Stimulated activated effector memory CD8-positive, alpha-beta T cell treated with anti-CD3 and anti-CD28 coated beads, Interleukin-12 subunit alpha, Interleukin-12 subunit beta, amount 100 ng/mL, for 72 hours (primary cell): ENCODE results near the gene YIF1B.
A peak's percentile ranks its signal among the peaks of the same experiment; 100 is the strongest.

Experiments
- ATAC-seq: fragments of 150-1000 bp; cut with Tn5 transposase; 2 replicates; pipeline ENCODE4 v1.10.0; 2021
- DNase-seq, 2 donors: peaks; one replicate each; pipeline ENCODE4 v3.0.0; 2021 to 2022; ENCODE audit warnings: low spot score in 2 of 2
- H3K27ac Mint-ChIP-seq: one replicate; pipeline ENCODE4 v1.8.0; 2022; ENCODE audit warnings: mild to moderate bottlenecking, mixed read lengths
- H3K36me3 Mint-ChIP-seq: one replicate; pipeline ENCODE4 v1.8.0; 2022; ENCODE audit warnings: mild to moderate bottlenecking, mixed read lengths
- H3K4me1 Mint-ChIP-seq: one replicate; pipeline ENCODE4 v1.8.0; 2022; ENCODE audit warnings: mixed read lengths
- H3K4me3 Mint-ChIP-seq: one replicate; pipeline ENCODE4 v1.8.0; 2022; ENCODE audit warnings: mild to moderate bottlenecking, mixed read lengths
- H3K9me3 Mint-ChIP-seq: one replicate; pipeline ENCODE4 v1.8.0; 2022; ENCODE audit warnings: mixed read lengths

YIF1B gene

DNA sequence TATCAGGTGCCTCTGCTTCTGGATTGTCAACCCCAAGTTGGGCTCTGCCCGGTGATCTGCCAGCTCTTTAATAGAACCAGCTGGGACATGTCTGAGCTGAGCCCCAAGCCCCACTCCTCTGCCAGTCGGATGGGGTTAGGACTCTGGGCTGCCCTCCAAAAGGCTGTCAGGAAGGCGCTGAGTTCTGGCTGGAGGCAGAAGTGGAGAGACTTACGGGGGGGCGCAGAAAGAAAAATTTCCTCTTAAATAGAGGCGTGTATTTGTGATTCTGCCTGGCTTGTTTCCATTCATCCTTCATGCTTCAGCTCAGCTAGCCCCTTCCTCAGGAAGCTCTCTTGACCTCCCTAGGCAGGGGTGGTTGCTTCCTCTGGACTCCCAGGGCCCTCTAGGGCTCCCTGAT lies 2.9 kb upstream of the YIF1B start:
- H3K27ac Mint-ChIP-seq, result no peak overlapping the region
- ATAC-seq (no peak), DNase-seq (no peak)
- peaks cover 6% of the 10 kb centered on the region for H3K36me3 Mint-ChIP-seq
- peak overlapping the region; percentile 89 for H3K4me3 Mint-ChIP-seq
- H3K9me3 Mint-ChIP-seq, result no peaks in the 10 kb centered on the region
- peaks cover 53% of the 10 kb centered on the region for H3K4me1 Mint-ChIP-seq

DNA sequence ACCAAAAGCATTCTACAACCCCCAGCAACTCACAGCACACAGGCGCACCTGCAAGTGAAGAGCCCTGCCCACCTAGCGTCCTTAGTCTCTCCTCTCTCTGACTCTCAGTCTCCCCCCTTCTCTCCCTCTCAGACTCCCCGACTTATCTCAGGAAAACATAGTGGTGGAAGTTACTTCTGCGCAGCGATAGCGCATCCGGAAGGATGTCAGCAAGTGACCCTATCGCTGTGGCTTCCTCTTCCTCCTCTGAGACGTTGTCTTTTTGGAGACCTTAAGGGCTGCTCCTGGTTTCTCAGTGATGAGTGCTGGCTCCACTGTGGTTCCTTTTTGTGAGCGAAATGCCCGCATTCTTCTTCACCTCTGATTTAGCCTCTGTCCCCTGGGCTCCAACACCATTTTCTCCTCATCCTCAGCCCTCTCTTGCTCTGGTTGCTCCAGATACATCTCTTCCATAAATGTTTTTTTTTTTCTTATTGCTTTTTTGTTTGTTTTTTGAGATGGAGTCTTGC lies 1.4 kb upstream of the YIF1B start:
- Mint-ChIP-seq H3K4me1 (peaks cover 53% of the 10 kb centered on the region), H3K27ac (peak overlapping the region; percentile 81), H3K4me3 (peak overlapping the region; percentile 83), H3K9me3 (no peaks in the 10 kb centered on the region), H3K36me3 (peaks cover 6% of the 10 kb centered on the region)
- DNase-seq, result peak in 1 of 2 donors; percentile 61
- ATAC-seq, result no peak

- Mint-ChIP-seq H3K4me3 (peak overlapping the region; percentile 83), H3K4me1 (peaks cover 47% of the 10 kb centered on the region), H3K9me3 (no peaks in the 10 kb centered on the region), H3K36me3 (peaks cover 6% of the 10 kb centered on the region), H3K27ac (peak overlapping the region; percentile 81)
- no peak for DNase-seq
- ATAC-seq, result no peak
Measured at GRCh38 chr19:38316477-38317067, 825 bp upstream of the YIF1B start.

DNA sequence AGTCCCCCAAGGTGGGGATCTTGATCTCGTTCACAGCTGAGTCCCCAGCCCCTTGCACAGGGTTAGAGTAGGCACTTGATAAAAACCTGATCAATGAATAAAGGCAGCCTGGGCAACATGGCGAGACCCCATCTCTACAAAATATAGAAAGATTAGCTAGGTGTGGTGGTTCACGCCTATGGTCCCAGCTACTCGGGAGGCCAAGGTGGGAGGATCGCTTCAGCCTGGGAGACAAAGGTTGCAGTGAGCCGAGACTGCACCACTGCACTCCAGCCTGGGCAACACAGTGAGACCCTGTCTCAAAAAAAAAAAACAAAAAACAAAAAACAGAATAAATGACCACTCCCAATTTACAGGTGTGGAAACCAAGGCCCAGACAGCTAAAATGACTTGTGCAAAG lies 4.8 kb downstream of the YIF1B start:
- ATAC-seq, result no peak
- no peak for DNase-seq
- Mint-ChIP-seq H3K27ac (peak overlapping the region; percentile 17), H3K4me1 (peaks cover 14% of the 10 kb centered on the region), H3K4me3 (no peak overlapping the region), H3K36me3 (peaks cover 27% of the 10 kb centered on the region), H3K9me3 (no peaks in the 10 kb centered on the region)

DNA sequence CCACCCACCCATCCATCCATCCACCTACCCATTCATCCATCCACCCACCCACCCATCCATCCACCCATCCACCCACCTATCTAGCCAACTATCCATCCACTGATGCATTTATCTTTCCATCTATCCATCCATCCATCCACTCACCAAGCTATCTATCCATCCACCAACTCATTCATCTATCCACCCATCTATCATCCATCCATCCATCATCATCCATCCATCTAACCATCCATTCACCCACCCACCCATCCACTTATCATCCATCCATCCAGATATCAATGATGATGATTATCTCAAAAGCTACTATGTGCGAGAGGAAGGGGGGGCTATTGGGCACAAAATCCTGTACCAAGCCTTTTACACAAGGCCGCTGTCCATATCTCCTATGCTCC lies 5.5 kb downstream of the YIF1B start:
- Mint-ChIP-seq H3K4me3 (no peak overlapping the region), H3K4me1 (peaks cover 14% of the 10 kb centered on the region), H3K27ac (peak overlapping the region; percentile 17), H3K36me3 (peaks cover 26% of the 10 kb centered on the region), H3K9me3 (no peaks in the 10 kb centered on the region)
- ATAC-seq (no peak), DNase-seq (no peak)

- H3K4me3 Mint-ChIP-seq, result no peak overlapping the region
- peaks cover 14% of the 10 kb centered on the region for H3K4me1 Mint-ChIP-seq
- DNase-seq (no peak), ATAC-seq (no peak)
- no peaks in the 10 kb centered on the region for H3K9me3 Mint-ChIP-seq
- peaks cover 20% of the 10 kb centered on the region for H3K36me3 Mint-ChIP-seq
- H3K27ac Mint-ChIP-seq, result no peak overlapping the region
Measured at GRCh38 chr19:38309615-38310278, 6.0 kb downstream of the YIF1B start.

- DNase-seq (no peak), ATAC-seq (no peak)
- Mint-ChIP-seq H3K4me1 (peaks cover 14% of the 10 kb centered on the region), H3K36me3 (peaks cover 20% of the 10 kb centered on the region), H3K9me3 (no peaks in the 10 kb centered on the region), H3K27ac (no peak overlapping the region), H3K4me3 (no peak overlapping the region)
Measured at GRCh38 chr19:38308926-38309614, 6.7 kb downstream of the YIF1B start.

GRCh38 chr19:38308006-38308766 lies 7.6 kb downstream of the YIF1B start:
- Mint-ChIP-seq H3K27ac (no peak overlapping the region), H3K9me3 (no peaks in the 10 kb centered on the region), H3K36me3 (peaks cover 20% of the 10 kb centered on the region), H3K4me3 (no peak overlapping the region), H3K4me1 (peaks cover 8% of the 10 kb centered on the region)
- ATAC-seq (no peak), DNase-seq (no peak)

DNA sequence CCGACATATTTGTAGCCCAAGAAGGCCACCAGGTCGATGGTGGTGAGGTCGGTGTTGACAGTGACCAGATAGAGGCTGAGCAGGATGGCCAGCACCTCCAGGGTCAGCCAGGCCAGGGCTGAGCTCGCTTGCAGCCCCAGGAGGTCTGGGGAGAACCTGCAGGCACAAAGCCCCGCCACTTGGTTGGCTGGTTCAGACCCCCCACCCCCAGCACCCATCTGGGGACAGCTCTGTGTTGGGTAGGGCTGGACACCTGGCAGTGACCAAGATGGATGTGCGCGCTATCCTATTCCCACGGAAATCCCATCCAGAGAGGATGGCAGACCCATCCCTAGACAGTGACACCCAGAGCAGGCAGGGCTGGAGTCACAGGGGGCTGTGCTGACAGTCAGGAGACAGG lies 8.2 kb downstream of the YIF1B start:
- peaks cover 8% of the 10 kb centered on the region for H3K4me1 Mint-ChIP-seq
- no peak overlapping the region for H3K4me3 Mint-ChIP-seq
- no peaks in the 10 kb centered on the region for H3K9me3 Mint-ChIP-seq
- DNase-seq, result no peak
- no peak overlapping the region for H3K27ac Mint-ChIP-seq
- peaks cover 24% of the 10 kb centered on the region for H3K36me3 Mint-ChIP-seq
- ATAC-seq, result no peak

DNA sequence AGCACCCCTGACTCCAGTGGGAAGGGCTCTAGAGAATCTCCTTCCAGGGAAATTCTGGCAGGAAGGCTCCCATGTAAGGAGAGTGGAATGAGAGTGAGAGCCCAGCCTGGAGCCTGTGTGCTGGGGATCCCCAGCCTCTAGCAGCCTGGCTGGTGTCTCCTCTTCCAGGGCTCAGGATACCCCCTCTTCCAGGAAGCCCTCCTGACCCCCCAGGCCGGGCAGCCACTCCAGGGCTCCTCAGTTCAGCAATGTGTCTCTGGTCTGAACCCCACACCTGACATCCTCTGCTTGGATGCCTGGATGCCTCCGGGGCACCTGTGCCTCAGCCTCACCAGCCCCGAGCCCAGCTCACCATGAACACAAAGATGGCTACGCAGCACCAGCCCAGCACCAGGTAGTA lies 8.7 kb downstream of the YIF1B start:
- Mint-ChIP-seq H3K36me3 (peaks cover 25% of the 10 kb centered on the region), H3K9me3 (no peaks in the 10 kb centered on the region), H3K4me1 (peaks cover 8% of the 10 kb centered on the region), H3K27ac (no peak overlapping the region), H3K4me3 (no peak overlapping the region)
- DNase-seq (no peak), ATAC-seq (no peak)

DNA sequence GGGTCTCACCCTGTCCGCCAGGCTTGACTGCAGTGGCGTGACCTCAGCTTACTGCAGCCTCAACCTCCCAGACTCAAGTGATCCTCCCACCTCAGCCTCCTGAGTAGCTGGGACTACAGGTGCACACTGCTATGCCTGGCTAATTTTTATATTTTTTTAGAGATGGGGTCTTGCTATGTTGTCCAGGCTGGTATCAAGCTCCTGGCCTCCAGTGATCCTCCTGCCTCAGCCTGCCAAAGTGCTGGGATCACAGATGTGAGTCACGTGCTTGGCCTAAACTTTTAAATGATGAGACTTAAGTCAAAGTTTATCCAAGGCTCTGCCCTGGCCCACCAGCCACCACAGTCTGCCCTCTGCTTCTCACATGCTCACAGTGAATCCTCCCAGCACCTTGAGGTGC lies 9.5 kb downstream of the YIF1B start:
- Mint-ChIP-seq H3K9me3 (no peaks in the 10 kb centered on the region), H3K27ac (no peak overlapping the region), H3K4me1 (peaks cover 8% of the 10 kb centered on the region), H3K36me3 (peaks cover 25% of the 10 kb centered on the region), H3K4me3 (no peak overlapping the region)
- DNase-seq (no peak), ATAC-seq (no peak)

DNA sequence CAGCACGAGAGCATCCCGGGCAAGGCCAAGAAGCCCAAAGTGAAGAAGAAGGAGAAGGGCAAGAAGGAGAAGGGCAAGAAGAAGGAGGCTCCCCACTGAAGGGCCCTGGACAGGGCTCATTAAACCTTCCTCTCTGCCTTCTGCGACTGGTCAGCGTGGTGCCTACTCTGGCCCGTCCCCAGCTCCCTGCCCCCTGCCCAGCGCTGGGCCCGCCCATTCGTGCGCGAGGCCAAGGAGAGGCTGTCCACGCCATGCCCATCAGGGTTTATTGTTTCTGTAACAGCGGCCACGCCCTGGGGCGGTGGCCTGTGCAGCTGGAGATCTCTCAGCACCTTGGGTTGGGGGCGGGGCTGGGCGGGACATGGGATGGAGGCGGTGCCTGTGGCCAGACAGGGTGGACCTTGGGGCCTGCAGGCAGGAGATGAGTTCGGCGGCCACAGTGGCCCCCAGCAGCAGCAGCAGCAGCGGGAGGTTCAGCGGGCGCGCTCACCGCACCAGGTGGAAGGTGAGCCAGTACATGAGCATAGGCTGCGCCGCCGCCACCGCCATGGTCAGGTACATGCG lies 10.8 kb downstream of the YIF1B start:
- no peak overlapping the region for H3K4me3 Mint-ChIP-seq
- H3K27ac Mint-ChIP-seq, result no peak overlapping the region
- peaks cover 25% of the 10 kb centered on the region for H3K36me3 Mint-ChIP-seq
- no peaks in the 10 kb centered on the region for H3K9me3 Mint-ChIP-seq
- ATAC-seq, result no peak
- H3K4me1 Mint-ChIP-seq, result no peaks in the 10 kb centered on the region
- no peak for DNase-seq

- Mint-ChIP-seq H3K4me3 (no peak overlapping the region), H3K4me1 (no peaks in the 10 kb centered on the region), H3K9me3 (no peaks in the 10 kb centered on the region), H3K27ac (no peak overlapping the region), H3K36me3 (peaks cover 25% of the 10 kb centered on the region)
- DNase-seq, result no peak
- no peak for ATAC-seq
Measured at GRCh38 chr19:38304352-38304865, 11.3 kb downstream of the YIF1B start.

- ATAC-seq (no peak), DNase-seq (no peak)
- Mint-ChIP-seq H3K36me3 (peaks cover 25% of the 10 kb centered on the region), H3K9me3 (no peaks in the 10 kb centered on the region), H3K4me1 (no peaks in the 10 kb centered on the region), H3K4me3 (no peak within 1 kb of the TSS), H3K27ac (no peak within 1 kb of the TSS)
Measured at GRCh38 chr19:38303517-38304351, 12.0 kb downstream of the YIF1B start, which contains the start of gene C19orf33. Gene C19orf33, plus strand, starts transcription at chr19:38304251. Its CDS starts 11 bp downstream, at chr19:38304262.
